ENCODE results near the gene TLE7.

DNA sequence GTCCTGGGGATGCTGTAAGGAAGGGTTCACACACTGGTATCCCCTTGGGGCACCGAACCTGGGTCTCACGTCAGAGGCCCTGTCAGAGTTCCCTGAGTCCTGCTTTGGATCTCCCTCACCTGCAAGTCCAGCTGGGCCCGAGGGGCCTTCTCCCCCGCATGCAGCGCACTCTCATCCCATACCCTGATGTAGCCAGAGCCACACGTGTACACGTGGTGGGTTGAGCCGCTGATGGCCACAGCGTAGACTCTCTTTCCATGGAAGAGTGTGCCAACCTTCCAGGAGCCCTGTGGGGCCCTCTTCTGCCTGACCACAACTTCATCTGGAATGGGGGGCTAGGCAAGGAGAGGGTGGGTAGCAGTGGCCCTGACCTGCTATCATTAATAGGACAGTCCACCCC lies 9.9 kb downstream of the TLE7 start:
- TF ChIP-seq, protein P1, sequence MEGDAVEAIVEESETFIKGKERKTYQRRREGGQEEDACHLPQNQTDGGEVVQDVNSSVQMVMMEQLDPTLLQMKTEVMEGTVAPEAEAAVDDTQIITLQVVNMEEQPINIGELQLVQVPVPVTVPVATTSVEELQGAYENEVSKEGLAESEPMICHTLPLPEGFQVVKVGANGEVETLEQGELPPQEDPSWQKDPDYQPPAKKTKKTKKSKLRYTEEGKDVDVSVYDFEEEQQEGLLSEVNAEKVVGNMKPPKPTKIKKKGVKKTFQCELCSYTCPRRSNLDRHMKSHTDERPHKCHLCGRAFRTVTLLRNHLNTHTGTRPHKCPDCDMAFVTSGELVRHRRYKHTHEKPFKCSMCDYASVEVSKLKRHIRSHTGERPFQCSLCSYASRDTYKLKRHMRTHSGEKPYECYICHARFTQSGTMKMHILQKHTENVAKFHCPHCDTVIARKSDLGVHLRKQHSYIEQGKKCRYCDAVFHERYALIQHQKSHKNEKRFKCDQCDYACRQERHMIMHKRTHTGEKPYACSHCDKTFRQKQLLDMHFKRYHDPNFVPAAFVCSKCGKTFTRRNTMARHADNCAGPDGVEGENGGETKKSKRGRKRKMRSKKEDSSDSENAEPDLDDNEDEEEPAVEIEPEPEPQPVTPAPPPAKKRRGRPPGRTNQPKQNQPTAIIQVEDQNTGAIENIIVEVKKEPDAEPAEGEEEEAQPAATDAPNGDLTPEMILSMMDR (IDR thresholded peaks at IDR 0.05; ENCODE audit: low read length), result no peak
- no peak for TF ChIP-seq EZH2phosphoT487 (IDR thresholded peaks at IDR 0.05; ENCODE audit: low read length)

Data from MM.1S (cell line).